Prostate gland (tissue), 2 donors: ENCODE results near the gene PACSIN3.
"Not testable (repeated sequence)": the region's sequence is repeated elsewhere in the genome, so short reads cannot be mapped to it uniquely, and the experiment has no call there.

Source experiments
- CTCF ChIP-seq, 4 experiments: fragments of 200-600 bp in 2 of 4; fragments of 450-650 bp in 2 of 4; sonication (generic) in 2 of 4; IDR thresholded peaks; 1 replicate in 3 of 4; 2 replicates in 1 of 4; pipeline ENCODE4 v1.5.1; 2016 to 2019; ENCODE audit warnings: antibody characterized with exemption in 4 of 4, mild to moderate bottlenecking in 2 of 4, moderate library complexity in 2 of 4
- POLR2AphosphoS5 ChIP-seq: sonication (generic); formaldehyde crosslinking; IDR thresholded peaks from one replicate; pipeline ENCODE4 v1.6.1; 2017; ENCODE audit warnings: antibody characterized with exemption

GRCh38 chr11:47198161-47198560, 11.9 kb upstream of the PACSIN3 start:
- not testable (repeated sequence) for TF ChIP-seq CTCF (IDR thresholded peaks at IDR 0.05); POLR2AphosphoS5
